ENCODE measurements around the gene FAM193A.
"Not testable (repeated sequence)": the region's sequence is repeated elsewhere in the genome, so short reads cannot be mapped to it uniquely, and the experiment has no call there.

The FAM193A gene

GRCh38 chr4:2750719-2751605 is 214.5 kb downstream of the FAM193A start:
- DNase-seq (ENCODE audit: low read depth): no peak

DNA sequence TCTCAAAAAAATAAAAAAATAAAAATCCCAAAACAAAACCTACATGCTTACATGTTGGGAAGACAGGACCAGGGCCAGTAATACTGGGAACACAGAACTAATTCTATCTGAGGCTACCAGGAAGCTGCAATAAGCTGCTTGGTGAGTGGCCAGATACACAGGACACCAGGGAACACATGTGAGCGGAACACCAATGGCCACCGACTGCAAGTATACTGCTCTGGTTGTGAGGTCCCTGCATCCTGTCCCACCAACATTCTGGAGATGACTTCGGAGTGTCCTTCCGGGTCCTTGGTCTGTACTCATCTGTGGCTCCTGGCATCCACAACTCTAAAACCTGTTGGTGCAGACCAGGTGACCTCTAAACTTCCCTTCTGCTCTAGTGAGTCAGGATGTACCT is 217.0 kb downstream of the FAM193A start:
- no peak for DNase-seq (ENCODE audit: low read depth)

DNA sequence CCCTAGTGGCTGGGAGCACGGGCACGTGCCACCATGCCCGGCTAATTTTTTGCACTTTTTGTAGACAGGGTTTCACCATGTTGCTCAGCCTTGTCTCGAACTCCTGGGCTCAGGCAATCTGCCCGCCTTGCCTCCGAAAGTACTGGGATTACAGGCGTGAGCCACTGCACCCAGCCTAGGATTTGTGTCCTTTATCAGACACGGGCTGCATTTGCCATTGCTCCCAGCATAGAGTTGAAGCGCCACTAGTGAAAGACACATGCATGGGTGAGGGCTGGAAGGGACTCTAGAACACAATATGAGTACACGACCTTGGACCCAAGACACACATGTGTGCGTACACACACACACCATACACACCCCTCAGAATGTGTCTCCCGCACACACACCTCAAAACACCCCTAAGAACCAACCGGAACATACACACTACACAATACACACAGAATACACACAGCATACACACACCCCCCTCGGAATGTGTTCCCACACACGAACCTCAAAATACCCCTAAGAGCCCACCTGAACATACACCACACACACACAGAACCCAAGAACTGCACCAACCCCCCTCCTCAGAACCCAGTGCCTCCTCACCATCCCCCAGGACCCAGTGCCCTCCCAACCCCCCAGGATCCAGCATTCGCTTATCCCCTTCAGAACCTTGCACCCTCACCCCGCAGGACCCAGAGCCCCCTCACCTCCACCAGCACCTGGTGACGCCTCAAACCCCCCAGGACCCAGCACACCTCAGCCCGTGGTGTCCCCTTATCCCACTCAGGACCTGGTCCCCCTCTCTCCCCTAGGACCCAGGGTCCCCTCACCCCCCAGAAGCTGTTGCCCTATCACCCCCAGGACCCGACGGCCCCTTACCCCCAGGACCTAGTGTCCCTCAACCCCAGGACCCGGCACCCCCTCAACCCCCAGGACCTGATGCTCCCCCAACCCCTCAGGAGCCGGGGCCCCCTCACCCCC is 218.7 kb downstream of the FAM193A start:
- DNase-seq (ENCODE audit: low read depth): no peak

DNA sequence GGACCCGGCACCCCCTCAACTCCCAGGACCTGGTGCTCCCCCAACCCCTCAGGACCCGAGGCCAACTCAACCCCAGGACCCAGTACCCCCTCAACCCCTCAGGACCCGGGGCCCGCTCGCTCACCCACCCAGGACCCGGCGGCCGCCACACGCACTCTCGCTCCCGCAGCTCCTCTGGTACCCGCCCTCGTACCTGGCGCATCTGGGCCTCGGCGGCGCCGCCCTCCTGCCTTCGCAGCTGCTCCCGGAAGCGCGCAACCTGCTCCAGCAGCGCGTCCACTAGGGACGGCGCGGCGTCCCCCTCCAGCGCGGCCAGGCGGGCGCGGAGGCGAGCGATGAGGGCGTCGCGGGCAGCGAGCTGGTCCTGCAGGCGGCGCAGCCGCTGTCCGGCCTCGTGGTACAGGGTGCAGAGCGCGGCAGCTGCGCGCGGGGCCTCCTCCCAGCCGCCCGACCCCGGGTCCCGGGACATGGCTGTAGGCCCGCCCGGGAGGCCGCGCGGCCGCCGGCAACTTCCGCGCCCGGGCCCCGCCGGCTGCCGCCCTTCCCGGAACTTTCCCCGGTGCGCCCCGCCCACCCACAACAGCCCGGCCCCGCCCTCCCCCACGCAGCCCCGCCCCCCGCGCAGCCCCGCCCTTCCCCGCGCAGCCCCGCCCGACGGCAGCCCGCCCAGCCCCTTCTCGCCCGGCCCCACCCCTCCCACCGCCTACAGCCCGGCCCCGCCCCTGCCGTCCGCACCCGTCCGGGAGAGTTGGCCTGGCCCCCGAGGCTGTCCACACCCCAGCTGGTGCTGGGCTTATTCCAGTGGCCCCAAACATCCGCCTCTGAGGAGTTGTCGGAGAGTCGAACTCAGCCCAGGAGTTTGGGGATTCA is 219.6 kb downstream of the FAM193A start, which contains the start of gene TNIP2:
Gene TNIP2 (minus strand): TSS at position 516 of the 870 bp plus-strand sequence. CDS start 47 bp downstream, at position 469.
- peak; percentile 72 for DNase-seq (ENCODE audit: low read depth)

DNA sequence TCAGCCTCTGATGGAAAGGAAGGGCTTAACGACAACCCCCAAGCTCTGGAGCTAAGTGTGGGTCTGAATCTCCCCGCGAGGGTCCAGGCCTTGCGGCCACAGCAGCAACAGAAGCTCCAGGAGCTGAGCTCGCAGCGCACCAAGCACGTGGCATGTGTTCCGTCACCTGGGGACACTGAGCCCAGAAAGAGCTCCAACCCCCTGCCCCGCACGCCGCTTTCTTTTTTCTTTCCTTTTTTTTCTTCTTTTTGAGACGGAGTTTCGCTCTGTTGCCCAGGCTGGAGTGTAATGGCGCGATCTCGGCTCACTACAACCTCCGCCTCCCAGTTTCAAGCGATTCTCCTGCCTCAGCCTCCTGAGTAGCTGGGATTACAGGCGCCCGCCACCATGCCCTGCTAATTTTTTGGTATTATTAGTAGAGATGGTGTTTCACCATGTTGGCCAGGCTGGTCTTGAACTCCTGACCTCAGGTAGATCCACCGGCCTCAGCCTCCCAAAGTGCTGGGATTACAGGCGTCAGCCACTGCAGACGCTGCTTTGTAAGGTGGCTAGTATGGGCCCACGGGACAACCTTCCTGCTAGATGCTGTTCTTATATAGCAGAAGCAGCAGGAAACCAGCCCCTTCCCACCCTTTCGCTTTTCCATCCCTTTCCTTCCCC is 220.4 kb downstream of the FAM193A start:
- DNase-seq (ENCODE audit: low read depth): no peak

- no peak for DNase-seq (ENCODE audit: low read depth)
These were observed 221.0 kb downstream of the FAM193A start for GRCh38 chr4:2757426-2757825.

DNA sequence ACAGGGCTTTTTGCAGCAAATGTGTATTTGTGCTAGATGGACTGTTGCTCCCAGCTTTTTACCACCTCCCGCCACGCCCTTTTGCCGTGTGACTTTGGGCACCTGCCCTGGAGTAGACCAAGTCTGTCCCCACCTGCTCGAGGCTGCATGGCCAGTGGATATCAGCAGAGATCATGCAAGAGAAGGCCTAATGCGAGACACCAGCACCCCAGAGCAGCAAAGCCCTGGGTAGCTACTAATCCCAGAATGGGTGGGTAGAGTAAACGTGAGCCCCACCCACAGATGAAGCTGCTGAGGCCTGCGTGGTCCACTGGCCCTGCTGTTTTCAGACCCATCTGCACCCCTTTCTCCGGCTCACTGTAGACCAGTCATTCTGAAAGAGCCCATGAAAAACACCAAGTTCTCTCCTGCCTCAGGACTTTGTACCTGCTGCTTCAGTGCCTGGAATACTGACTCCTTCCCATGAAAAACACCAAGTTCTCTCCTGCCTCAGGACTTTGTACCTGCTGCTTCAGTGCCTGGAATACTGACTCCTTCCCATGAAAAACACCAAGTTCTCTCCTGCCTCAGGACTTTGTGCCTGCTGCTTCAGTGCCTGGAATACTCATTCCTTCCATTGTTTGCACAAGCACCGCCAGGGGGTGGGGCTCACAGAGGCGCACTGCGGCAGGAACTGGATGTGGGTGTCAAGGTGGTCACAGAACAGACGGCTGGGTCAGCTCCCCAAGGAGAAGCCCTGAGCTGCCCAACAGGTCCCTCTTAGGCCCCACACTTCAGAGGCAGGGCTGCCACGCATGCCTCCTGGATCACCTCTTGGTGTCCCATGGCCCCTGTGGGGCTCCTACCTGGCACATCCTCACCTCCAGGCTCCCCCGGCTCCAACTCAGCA is 224.8 kb downstream of the FAM193A start:
- no peak for DNase-seq (ENCODE audit: low read depth)

DNA sequence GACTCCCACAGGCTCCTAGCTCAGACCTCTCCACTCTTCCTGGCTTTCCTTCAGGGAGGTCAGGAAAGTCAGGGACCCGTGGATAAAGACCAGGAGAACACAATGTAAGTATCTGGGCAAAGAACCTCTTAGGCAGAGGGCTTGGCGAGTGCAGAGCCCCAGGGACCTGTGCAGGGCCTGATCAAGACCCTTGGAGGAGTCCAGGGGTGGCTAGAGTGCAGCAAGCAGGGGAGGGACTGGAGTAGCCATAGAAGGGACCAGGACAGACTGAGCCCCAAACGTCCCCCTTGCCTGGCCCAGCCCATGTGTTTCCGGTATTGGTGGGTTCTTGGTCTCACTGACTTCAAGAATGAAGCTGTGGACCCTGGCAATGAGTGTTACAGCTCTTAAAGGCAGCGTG is 225.6 kb downstream of the FAM193A start:
- no peak for DNase-seq (ENCODE audit: low read depth)

- DNase-seq (ENCODE audit: low read depth): not testable (repeated sequence)
These were observed 226.3 kb downstream of the FAM193A start for GRCh38 chr4:2762486-2763370.

DNA sequence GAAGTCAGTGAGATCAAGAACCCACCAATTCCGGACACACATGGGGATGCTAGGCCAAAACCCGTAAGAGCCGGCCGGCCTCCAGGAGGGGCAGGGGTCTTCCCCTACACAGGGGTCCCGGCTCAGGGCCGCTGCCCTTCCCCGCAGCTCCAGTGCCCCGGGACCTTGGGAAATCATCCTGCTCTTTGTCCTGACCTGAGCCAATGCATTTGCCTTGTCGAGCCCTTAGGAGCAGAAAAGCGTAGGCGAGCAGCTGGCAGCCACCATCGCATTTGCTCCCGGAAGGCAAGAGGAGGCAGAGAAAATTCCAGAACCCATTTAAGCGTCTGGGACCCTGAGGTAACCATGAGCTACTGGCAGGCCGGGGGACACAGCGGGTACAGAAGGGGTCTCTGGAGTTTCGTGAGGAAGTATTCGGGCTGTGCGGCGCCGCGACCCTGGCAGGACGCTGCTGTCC is 227.1 kb downstream of the FAM193A start:
- DNase-seq (ENCODE audit: low read depth): no peak

DNA sequence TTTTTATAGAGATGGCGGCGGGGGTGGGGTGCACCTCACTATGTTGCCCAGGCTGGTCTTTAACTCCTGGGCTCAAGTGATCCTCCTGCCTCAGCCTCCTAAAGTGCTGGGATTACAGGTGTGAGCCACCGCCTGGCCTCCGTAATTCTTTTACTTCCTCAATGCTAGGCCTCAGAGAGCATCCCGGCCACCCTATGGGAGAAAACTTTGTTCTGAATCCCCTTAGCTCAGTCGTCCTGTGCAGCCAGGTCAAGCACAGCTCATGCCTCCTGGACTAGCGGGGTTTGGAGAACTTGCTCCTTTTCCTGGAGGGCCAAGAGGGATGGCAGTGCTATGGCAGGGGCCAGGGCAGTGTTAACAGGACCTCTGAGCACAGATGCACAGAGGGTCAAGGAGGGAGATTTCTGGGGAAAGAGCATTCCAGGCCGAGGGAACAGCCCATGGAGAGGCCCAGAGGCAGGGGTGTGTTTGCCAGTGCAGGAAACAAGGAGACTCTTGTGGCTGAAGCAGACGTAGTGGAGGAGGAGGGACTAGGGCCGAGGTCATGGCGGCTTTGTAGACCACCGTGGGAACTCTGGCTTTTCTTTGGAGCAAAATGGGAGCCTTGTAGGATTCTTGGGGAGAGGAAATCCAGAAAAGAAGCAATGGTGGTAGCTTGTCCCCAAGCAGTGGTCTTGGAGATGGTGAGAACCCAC is 229.5 kb downstream of the FAM193A start:
- DNase-seq (ENCODE audit: low read depth): no peak

GRCh38 chr4:2767046-2767704 is 230.7 kb downstream of the FAM193A start:
- DNase-seq (ENCODE audit: low read depth): no peak

DNA sequence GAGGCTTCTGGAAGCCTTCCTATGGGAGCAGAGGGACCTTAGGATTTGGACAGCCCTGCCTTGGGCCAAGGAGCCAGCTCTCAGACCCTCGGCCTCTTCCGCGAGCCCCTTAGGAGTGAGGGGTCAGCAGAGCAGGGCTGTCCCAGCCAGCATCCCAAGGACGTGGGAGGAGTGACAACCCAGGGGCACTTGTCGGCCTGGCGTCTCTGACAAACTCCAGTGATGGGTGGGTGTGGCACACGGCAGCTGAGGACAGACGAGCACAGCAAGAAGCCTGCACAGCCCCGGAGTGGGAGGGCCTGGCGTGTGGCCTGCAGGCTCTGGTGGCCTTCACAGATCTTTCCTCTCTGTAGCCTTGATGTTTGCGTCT is 231.2 kb downstream of the FAM193A start:
- DNase-seq (ENCODE audit: low read depth): no peak

- DNase-seq (ENCODE audit: low read depth): no peak
These were observed 231.7 kb downstream of the FAM193A start for GRCh38 chr4:2768124-2768523.

DNA sequence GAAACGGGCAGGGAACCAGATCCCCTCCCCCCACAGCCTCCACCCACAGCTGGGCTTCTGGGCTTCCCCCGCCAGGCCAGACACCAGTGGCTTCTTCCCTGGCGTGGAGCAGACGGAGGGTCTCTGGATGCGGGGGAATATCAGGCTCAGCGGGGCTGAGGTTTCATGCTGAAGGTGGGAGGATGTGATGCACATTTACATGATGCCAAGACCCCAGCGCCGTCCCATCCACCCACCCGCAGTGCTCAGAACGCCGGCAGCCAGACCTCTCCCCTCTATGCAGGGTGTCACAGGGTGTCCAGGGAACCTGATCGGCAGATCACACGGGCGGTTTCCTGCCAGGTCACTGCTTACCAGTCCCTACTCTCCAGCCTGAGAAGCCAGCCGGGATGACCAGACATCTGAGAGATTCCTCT is 232.5 kb downstream of the FAM193A start:
- DNase-seq (ENCODE audit: low read depth): no peak

GRCh38 chr4:2771264-2771663 is 234.8 kb downstream of the FAM193A start:
- DNase-seq (ENCODE audit: low read depth): no peak

DNA sequence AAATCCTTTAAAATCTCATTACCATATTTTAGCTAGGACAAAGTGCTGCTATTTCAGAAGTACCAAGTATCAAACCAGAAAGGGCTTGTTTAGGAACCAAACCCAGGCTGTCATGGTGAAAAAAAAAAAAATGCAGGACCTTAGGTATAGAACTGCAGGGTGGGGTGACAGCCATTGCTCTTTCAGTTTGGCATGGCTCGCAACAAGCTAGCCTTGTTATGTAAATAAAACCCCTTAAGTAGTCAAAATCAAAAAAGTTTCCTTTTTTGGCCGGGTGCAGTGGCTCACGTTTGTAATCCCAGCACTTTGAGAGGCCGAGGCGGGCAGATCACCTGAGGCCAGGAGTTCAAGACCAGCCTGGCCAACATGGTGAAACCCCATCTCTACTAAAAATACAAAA is 244.2 kb downstream of the FAM193A start:
- not testable (repeated sequence) for DNase-seq (ENCODE audit: low read depth)

DNA sequence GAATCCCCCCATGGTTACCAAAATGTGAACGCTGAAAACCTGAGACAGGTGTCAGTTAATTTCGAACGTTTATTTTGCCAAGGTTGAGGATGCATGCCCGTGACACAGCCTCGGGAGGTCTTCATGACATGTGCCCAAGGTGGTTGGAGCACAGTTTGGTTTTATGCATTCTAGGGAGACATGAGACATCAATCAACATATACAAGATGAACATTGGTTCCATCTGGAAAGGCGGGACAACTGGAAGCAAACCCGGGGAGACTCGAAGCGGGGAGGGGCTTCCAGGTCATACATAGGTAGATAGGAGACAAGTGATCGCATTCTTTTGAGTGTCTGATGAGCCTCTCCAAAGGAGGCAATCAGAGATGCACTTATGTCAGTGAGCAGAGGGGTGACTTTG is 245.5 kb downstream of the FAM193A start:
- no peak for DNase-seq (ENCODE audit: low read depth)

Data from activated T-helper 1 cell treated with Interleukin-2 at 50 U/mL for 16 hours (primary cell).